Liver (tissue), 3 donors: Measurements from ENCODE around the gene CNFN.

Experiments used
- EGR1 ChIP-seq, 2 donors: IDR thresholded peaks; 2 replicates each; pipeline ENCODE4 v1.6.1; 2016 to 2018; ENCODE audit warnings: antibody characterized with exemption in 2 of 2, low read depth in 2 of 2
- HNF4A ChIP-seq, 2 donors: conservative IDR thresholded peaks; 2 replicates each; pipeline ENCODE4 v1.6.1; 2016; ENCODE audit warnings: antibody characterized with exemption in 2 of 2, mild to moderate bottlenecking in 2 of 2
- JUND ChIP-seq, 2 donors: IDR thresholded peaks; 2 replicates each; pipeline ENCODE4 v1.6.1; 2016; ENCODE audit warnings: antibody characterized with exemption in 2 of 2
- RAD21 ChIP-seq, 2 donors: IDR thresholded peaks; 2 replicates each; pipeline ENCODE4 v1.6.1; 2016; ENCODE audit warnings: antibody characterized with exemption in 2 of 2, mild to moderate bottlenecking in 2 of 2
- RXRA ChIP-seq, 2 donors: IDR thresholded peaks; 2 replicates each; pipeline ENCODE4 v1.6.1; 2017 to 2018; ENCODE audit warnings: antibody characterized with exemption in 2 of 2, mild to moderate bottlenecking in 1 of 2
- SP1 ChIP-seq: IDR thresholded peaks from 2 replicates; pipeline ENCODE4 v1.6.1; 2018; ENCODE audit warnings: antibody characterized with exemption, mild to moderate bottlenecking
- TAF1 ChIP-seq: conservative IDR thresholded peaks from 2 replicates; pipeline ENCODE4 v1.6.1; 2016; ENCODE audit warnings: antibody characterized with exemption, mild to moderate bottlenecking
- YY1 ChIP-seq: IDR thresholded peaks from 2 replicates; pipeline ENCODE4 v1.6.1; 2016; ENCODE audit warnings: antibody characterized with exemption, mild to moderate bottlenecking
- TF ChIP-seq, protein P1 (sequence below): fragments of 150-350 bp; IDR thresholded peaks from 2 replicates; pipeline ENCODE4 v1.5.1; 2017; ENCODE audit warnings: improper control_type of control experiment, low read depth, low read length; ENCODE audit not compliant: missing input control
- TF ChIP-seq, protein P2 (sequence below): IDR thresholded peaks from 2 replicates; pipeline ENCODE4 v1.6.1; 2016; ENCODE audit warnings: antibody characterized with exemption
- TF ChIP-seq, protein P3 (sequence below): IDR thresholded peaks from 2 replicates; pipeline ENCODE4 v1.6.1; 2016; ENCODE audit warnings: antibody characterized with exemption
- donor health status: healthy.
- donor health status: healthy.

DNA sequence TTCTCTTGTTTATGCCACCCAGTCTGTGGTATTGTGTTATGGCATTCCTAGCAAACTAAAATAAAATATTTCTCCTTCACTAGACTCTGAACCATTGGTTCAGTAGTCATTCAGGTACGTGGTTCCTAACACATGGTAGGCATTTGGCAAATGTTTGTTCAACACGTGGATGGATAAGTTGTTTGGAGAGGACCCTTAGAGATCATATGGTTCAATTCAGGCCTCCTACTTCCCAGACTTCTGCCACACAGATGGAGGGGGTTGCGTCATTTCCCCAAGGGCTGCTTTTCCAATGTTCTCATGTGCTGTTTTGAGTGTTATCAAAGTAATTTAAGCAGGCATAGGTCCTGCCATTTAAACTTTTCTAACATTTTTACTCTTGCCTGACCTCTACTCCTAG, 45.9 kb upstream of the CNFN start:
- TF ChIP-seq, protein P1, sequence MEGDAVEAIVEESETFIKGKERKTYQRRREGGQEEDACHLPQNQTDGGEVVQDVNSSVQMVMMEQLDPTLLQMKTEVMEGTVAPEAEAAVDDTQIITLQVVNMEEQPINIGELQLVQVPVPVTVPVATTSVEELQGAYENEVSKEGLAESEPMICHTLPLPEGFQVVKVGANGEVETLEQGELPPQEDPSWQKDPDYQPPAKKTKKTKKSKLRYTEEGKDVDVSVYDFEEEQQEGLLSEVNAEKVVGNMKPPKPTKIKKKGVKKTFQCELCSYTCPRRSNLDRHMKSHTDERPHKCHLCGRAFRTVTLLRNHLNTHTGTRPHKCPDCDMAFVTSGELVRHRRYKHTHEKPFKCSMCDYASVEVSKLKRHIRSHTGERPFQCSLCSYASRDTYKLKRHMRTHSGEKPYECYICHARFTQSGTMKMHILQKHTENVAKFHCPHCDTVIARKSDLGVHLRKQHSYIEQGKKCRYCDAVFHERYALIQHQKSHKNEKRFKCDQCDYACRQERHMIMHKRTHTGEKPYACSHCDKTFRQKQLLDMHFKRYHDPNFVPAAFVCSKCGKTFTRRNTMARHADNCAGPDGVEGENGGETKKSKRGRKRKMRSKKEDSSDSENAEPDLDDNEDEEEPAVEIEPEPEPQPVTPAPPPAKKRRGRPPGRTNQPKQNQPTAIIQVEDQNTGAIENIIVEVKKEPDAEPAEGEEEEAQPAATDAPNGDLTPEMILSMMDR, result no peak
- TF ChIP-seq YY1 (no peak), EGR1 (IDR thresholded peaks at IDR 0.05; ENCODE audit: low read depth in 2 of 2) (no peak), RXRA (IDR thresholded peaks at IDR 0.05) (no peak), TAF1 (no peak), RAD21 (IDR thresholded peaks at IDR 0.05) (no peak), HNF4A (conservative IDR thresholded peaks at IDR 0.05) (no peak), JUND (IDR thresholded peaks at IDR 0.05) (no peak), SP1 (no peak)
- TF ChIP-seq, protein P2, sequence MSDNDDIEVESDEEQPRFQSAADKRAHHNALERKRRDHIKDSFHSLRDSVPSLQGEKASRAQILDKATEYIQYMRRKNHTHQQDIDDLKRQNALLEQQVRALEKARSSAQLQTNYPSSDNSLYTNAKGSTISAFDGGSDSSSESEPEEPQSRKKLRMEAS, result no peak
- TF ChIP-seq, protein P3, sequence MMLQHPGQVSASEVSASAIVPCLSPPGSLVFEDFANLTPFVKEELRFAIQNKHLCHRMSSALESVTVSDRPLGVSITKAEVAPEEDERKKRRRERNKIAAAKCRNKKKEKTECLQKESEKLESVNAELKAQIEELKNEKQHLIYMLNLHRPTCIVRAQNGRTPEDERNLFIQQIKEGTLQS, result no peak
